K562 (cell line): Measurements from ENCODE around the gene CABLES1.

ENCODE experiments used
- NR2C2 ChIP-seq, 2 experiments: fragments of 200-800 bp in 1 of 2; sonication (Bioruptor generic) in 1 of 2; sonication (generic) in 1 of 2; formaldehyde crosslinking in 1 of 2; IDR thresholded peaks; 2 replicates each; pipeline versions ENCODE4 v1.6.1 to v1.8.0; 2016 to 2022; ENCODE audit warnings: mild to moderate bottlenecking in 1 of 2, missing compliant biosample characterization in 1 of 2, missing genetic modification characterization in 1 of 2, missing genetic modification reagents in 1 of 2
- ZNF384 ChIP-seq: IDR thresholded peaks from 2 replicates; pipeline ENCODE4 v1.6.1; 2012; ENCODE audit warnings: low read depth, low read length, improper control_type of control experiment
- ZNF707 ChIP-seq: fragments of 250-450 bp; sonication (Bioruptor Pico); conservative IDR thresholded peaks from 2 replicates; pipeline ENCODE4 v1.8.0; 2022; ENCODE audit warnings: inconsistent platforms, mild to moderate bottlenecking, moderate library complexity
- TF ChIP-seq, protein P1 (sequence below), 3 experiments: IDR thresholded peaks in 2 of 3; conservative IDR thresholded peaks in 1 of 3; 2 replicates each; pipeline ENCODE4 v1.5.1; 2011 to 2012; ENCODE audit warnings: low read length in 3 of 3, mild to moderate bottlenecking in 3 of 3, control low read depth in 2 of 3, improper control_type of control experiment in 1 of 3, inconsistent platforms in 1 of 3, low read depth in 1 of 3, mixed read lengths in 1 of 3, moderate library complexity in 1 of 3; ENCODE audit not compliant: insufficient read depth in 2 of 3
- TF ChIP-seq, protein P2 (sequence below): fragments of 450-650 bp; IDR thresholded peaks from 2 replicates; pipeline ENCODE4 v1.6.1; 2016; ENCODE audit warnings: antibody characterized with exemption

DNA sequence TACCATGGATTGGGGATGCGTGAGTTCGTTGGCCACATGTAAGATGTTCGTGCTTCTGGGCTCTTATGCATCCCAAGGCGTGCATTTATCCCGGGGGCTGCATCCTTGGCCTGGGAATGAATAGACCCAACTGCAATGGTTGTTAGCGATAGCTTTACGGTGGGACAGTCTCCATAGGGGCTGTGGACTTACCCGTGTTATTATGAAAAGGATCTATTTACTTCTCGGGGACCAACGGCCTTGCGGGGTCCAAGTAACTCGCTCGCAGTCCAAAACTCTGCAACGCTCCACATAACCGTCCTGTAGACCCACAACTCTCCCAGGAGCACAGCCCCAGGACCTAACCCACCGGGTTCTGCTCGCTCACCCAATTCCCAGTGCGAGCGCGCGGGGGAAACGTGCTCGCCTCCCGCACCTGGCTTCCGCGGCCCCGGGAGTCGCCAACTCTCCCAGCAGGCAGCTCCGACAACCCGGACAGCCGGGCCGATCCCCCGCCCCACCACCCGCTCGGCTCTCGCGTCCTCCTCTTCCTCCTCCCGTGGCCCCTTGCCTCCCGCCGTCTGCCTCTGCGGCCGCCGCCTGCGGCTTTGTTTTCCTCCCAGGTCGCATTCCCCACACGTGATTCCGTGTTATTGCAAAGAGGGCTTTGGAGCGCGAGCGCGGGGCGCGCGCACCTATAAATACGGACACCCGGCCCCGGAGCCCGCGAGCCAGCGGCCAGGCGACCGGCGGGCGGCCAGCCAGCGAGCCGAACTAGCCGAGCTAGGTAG lies at the start of gene CABLES1:
- TF ChIP-seq, protein P1, sequence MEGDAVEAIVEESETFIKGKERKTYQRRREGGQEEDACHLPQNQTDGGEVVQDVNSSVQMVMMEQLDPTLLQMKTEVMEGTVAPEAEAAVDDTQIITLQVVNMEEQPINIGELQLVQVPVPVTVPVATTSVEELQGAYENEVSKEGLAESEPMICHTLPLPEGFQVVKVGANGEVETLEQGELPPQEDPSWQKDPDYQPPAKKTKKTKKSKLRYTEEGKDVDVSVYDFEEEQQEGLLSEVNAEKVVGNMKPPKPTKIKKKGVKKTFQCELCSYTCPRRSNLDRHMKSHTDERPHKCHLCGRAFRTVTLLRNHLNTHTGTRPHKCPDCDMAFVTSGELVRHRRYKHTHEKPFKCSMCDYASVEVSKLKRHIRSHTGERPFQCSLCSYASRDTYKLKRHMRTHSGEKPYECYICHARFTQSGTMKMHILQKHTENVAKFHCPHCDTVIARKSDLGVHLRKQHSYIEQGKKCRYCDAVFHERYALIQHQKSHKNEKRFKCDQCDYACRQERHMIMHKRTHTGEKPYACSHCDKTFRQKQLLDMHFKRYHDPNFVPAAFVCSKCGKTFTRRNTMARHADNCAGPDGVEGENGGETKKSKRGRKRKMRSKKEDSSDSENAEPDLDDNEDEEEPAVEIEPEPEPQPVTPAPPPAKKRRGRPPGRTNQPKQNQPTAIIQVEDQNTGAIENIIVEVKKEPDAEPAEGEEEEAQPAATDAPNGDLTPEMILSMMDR (IDR thresholded peaks at IDR 0.05 in 2 of 3, conservative IDR thresholded peaks at IDR 0.05 in 1 of 3; ENCODE audit: insufficient read depth in 2 of 3, low read depth in 1 of 3, low read length in 3 of 3) = no peak
- TF ChIP-seq ZNF707 (CRISPR knock-in tag) (no peak), ZNF384 (no peak), NR2C2 (CRISPR knock-in tag; IDR thresholded peaks at IDR 0.05) (no peak), NR2C2 (tag; IDR thresholded peaks at IDR 0.05) (no peak)
- TF ChIP-seq, protein P2, sequence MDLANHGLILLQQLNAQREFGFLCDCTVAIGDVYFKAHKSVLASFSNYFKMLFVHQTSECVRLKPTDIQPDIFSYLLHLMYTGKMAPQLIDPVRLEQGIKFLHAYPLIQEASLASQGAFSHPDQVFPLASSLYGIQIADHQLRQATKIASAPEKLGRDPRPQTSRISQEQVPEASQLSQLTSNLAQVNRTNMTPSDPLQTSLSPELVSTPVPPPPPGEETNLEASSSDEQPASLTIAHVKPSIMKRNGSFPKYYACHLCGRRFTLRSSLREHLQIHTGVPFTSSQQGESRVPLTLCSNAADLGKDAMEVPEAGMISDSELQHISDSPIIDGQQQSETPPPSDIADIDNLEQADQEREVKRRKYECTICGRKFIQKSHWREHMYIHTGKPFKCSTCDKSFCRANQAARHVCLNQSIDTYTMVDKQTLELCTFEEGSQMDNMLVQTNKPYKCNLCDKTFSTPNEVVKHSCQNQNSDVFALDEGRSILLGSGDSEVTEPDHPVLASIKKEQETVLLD = no peak
